Neural cell (in vitro differentiated cells): ENCODE data around the gene IPO4. TPM values are rescaled to one million over a fixed set of nuclear protein-coding genes. Genes with fewer than 3 reads are reported as not detected.

Source experiments
- H2AFZ ChIP-seq: fragments of 200-600, 300-800 bp; sonication (generic), shearing (Covaris generic); 2 replicates; pipeline ENCODE4 v1.6.0; 2014; ENCODE audit warnings: low read depth, mild to moderate bottlenecking, antibody characterized with exemption, low read length, moderate library complexity
- H3F3A ChIP-seq: fragments of 200-600 bp; shearing (Covaris generic); 2 replicates; pipeline ENCODE4 v1.6.1; 2016; ENCODE audit warnings: mild to moderate bottlenecking, moderate library complexity, mixed read lengths, antibody characterized with exemption, low read length; ENCODE audit not compliant: insufficient read depth, poor library complexity, severe bottlenecking
- H3K27ac ChIP-seq: fragments of 200-600, 300-800 bp; sonication (generic), shearing (Covaris generic); 2 replicates; pipeline ENCODE4 v1.5.1; 2014; ENCODE audit warnings: mild to moderate bottlenecking, low read length, moderate library complexity
- H3K27me3 ChIP-seq: fragments of 300-800, 200-600 bp; sonication (generic), shearing (Covaris generic); 2 replicates; pipeline ENCODE4 v1.6.0; 2014; ENCODE audit warnings: mild to moderate bottlenecking, low read depth, low read length, moderate library complexity; ENCODE audit not compliant: insufficient read depth
- H3K36me3 ChIP-seq: fragments of 300-800, 200-600 bp; sonication (generic), shearing (Covaris generic); 2 replicates; pipeline ENCODE4 v1.5.1; 2014; ENCODE audit warnings: mild to moderate bottlenecking, antibody characterized with exemption, low read length, moderate library complexity; ENCODE audit not compliant: insufficient read depth
- H3K4me2 ChIP-seq: fragments of 300-800, 200-600 bp; sonication (generic), shearing (Covaris generic); 2 replicates; pipeline ENCODE4 v1.6.0; 2014; ENCODE audit warnings: mild to moderate bottlenecking, low read length
- H3K4me3 ChIP-seq: fragments of 300-800, 200-600 bp; sonication (generic), shearing (Covaris generic); 2 replicates; pipeline ENCODE4 v1.5.1; 2014; ENCODE audit warnings: mild to moderate bottlenecking, low read length, moderate library complexity
- H3K79me2 ChIP-seq: fragments of 200-600 bp; shearing (Covaris generic); replicated peaks from 2 replicates; pipeline ENCODE4 v1.6.0; 2014; ENCODE audit warnings: mild to moderate bottlenecking, low read length, moderate library complexity; ENCODE audit not compliant: insufficient read depth
- H3K9ac ChIP-seq: fragments of 300-800, 200-600 bp; sonication (generic), shearing (Covaris generic); 2 replicates; pipeline ENCODE4 v1.6.1; 2016; ENCODE audit warnings: mild to moderate bottlenecking, low read length, mixed read lengths
- H3K9me2 ChIP-seq: fragments of 200-600 bp; shearing (Covaris generic); 2 replicates; pipeline ENCODE4 v1.6.1; 2016; ENCODE audit warnings: mild to moderate bottlenecking, low read length, mixed read lengths; ENCODE audit not compliant: insufficient read depth
- H3K9me3 ChIP-seq: fragments of 200-600, 300-800 bp; sonication (generic), shearing (Covaris generic); 2 replicates; pipeline ENCODE4 v1.6.1; 2016; ENCODE audit warnings: mild to moderate bottlenecking, mixed run types, low read length, moderate library complexity, mixed read lengths
- H4K20me1 ChIP-seq: fragments of 200-600 bp; shearing (Covaris generic); 2 replicates; pipeline ENCODE4 v1.6.1; 2016; ENCODE audit warnings: mild to moderate bottlenecking, mixed run types; ENCODE audit not compliant: insufficient read depth
- CTCF ChIP-seq: fragments of 450-650 bp; IDR thresholded peaks from 2 replicates; pipeline ENCODE4 v1.5.1; 2014; ENCODE audit warnings: antibody characterized with exemption, mild to moderate bottlenecking, moderate library complexity; ENCODE audit not compliant: poor library complexity, severe bottlenecking
- EZH2 ChIP-seq: fragments of 200-600, 300-800 bp; shearing (Covaris generic), sonication (generic); IDR thresholded peaks from 2 replicates; pipeline ENCODE4 v1.6.1; 2014; ENCODE audit warnings: antibody characterized with exemption, low read length, borderline replicate concordance, mild to moderate bottlenecking; ENCODE audit not compliant: insufficient read depth, poor library complexity, severe bottlenecking
- MXI1 ChIP-seq: fragments of 450-650 bp; conservative IDR thresholded peaks from 2 replicates; pipeline ENCODE4 v1.6.1; 2014; ENCODE audit warnings: antibody characterized with exemption, mild to moderate bottlenecking; ENCODE audit not compliant: poor library complexity, severe bottlenecking
- POLR2AphosphoS5 ChIP-seq: IDR thresholded peaks from 2 replicates; pipeline ENCODE4 v1.6.1; 2012
- RAD21 ChIP-seq: fragments of 450-650 bp; conservative IDR thresholded peaks from 2 replicates; pipeline ENCODE4 v1.6.1; 2014; ENCODE audit warnings: antibody characterized with exemption, mild to moderate bottlenecking, moderate library complexity
- REST ChIP-seq: IDR thresholded peaks from 2 replicates; pipeline ENCODE4 v1.6.1; 2012; ENCODE audit warnings: borderline replicate concordance
- SMC3 ChIP-seq: fragments of 450-650 bp; conservative IDR thresholded peaks from 2 replicates; pipeline ENCODE4 v1.6.1; 2014; ENCODE audit warnings: antibody characterized with exemption, mild to moderate bottlenecking, moderate library complexity; ENCODE audit not compliant: poor library complexity
- TAF1 ChIP-seq: IDR thresholded peaks from 2 replicates; pipeline ENCODE4 v1.6.1; 2012; ENCODE audit warnings: low read depth
- polyA plus RNA-seq: library from polyadenylated mRNA; depleted of rRNA; stranded (reverse); fragments of >200 nt; gene quantifications from 2 replicates; pipeline ENCODE4 v1.2.3, GENCODE V29; 2014

The IPO4 gene
- polyA plus RNA-seq, 1 donor from 2014 or later = 9.2 TPM

- Histone ChIP-seq H4K20me1 (no peaks in the 10 kb centered on the region), H3K27me3 (no peaks in the 10 kb centered on the region), H3K27ac (peak within 1 kb of the TSS; percentile 9), H3F3A (no peaks in the 10 kb centered on the region), H3K4me2 (no peak within 1 kb of the TSS), H3K9me2 (no peaks in the 10 kb centered on the region), H3K9ac (peak within 1 kb of the TSS; percentile 36), H3K79me2 (no peaks in the 10 kb centered on the region), H3K36me3 (no peaks in the 10 kb centered on the region), H3K9me3 (no peaks in the 10 kb centered on the region), H3K4me3 (peak within 1 kb of the TSS; percentile 66), H2AFZ (no peak within 1 kb of the TSS)
- TF ChIP-seq POLR2AphosphoS5 (peak; percentile 29), REST (peak; percentile 12), CTCF (no peak)
These were observed 17.0 kb downstream of the IPO4 start, which contains the start of gene REC8 for GRCh38 chr14:24171422-24172260. TSS of gene REC8 (plus strand) at chr14:24172080. CDS start at chr14:24172553, 473 bp downstream.

DNA sequence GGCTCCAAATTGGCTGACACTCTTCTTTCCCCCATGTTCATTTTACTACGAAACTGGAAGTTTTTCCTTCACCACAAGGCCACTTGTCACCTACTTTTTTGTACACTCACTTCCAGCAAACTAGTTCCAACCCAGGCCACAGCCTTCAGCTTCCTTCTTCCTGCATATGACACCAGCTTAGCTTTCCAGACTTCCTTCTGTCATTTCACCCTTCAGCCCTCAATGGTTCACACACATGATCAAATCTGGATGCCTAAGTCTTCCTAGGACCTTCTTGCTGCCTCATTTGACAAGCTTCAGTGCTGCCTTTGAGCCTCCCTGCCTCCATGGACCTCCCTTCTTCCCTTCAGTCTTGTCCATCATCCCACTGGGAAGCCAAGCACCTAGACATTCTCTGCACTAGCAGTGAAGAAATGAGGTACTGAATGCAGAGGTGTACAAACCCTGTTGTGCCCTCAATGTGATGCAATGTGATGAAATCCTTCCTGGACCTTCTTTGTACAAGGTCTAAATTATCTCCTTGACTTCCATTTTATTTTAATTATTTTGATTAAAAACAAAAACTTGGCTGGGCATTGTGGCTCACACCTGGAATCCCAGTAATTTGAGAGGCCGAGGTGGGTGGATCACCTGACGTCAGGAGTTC lies 21.0 kb downstream of the IPO4 start:
- no peaks in the 10 kb centered on the region for H3K79me2 ChIP-seq
- H3K9me3 ChIP-seq = no peaks in the 10 kb centered on the region
- H3K4me2 ChIP-seq = no peak overlapping the region
- no peak overlapping the region for H3K4me3 ChIP-seq
- TF ChIP-seq RAD21 (no peak), EZH2 (no peak), MXI1 (no peak), POLR2AphosphoS5 (no peak), SMC3 (no peak), CTCF (no peak), REST (no peak), TAF1 (no peak)
- H4K20me1 ChIP-seq = no peaks in the 10 kb centered on the region
- no peak overlapping the region for H3K9ac ChIP-seq
- no peaks in the 10 kb centered on the region for H3K9me2 ChIP-seq
- no peak overlapping the region for H2AFZ ChIP-seq
- H3F3A ChIP-seq = no peaks in the 10 kb centered on the region
- no peaks in the 10 kb centered on the region for H3K27me3 ChIP-seq
- no peak overlapping the region for H3K27ac ChIP-seq
- H3K36me3 ChIP-seq = no peaks in the 10 kb centered on the region
